Skin epidermis (tissue), 12 donors: ENCODE results near the gene TAGAP.
"Not testable (repeated sequence)": the region's sequence is repeated elsewhere in the genome, so short reads cannot be mapped to it uniquely, and the experiment has no call there.

Experiments
- H3K27ac ChIP-seq, 21 experiments: fragments of 200-600 bp; sonication (generic) in 11 of 21; one replicate each; pipeline ENCODE4 v1.5.0; 2020; ENCODE audit warnings: mild to moderate bottlenecking in 3 of 21, inconsistent platforms in 2 of 21, moderate library complexity in 2 of 21
- H3K4me3 ChIP-seq, 7 experiments: fragments of 200-600 bp; sonication (generic) in 2 of 7; one replicate each; pipeline ENCODE4 v1.5.0; 2020; ENCODE audit warnings: inconsistent platforms in 2 of 7, mild to moderate bottlenecking in 2 of 7, moderate library complexity in 1 of 7

The TAGAP gene

GRCh38 chr6:158989711-158990110 lies 55.1 kb downstream of the TAGAP start:
- not testable (repeated sequence) for H3K4me3 ChIP-seq, H3K27ac ChIP-seq

DNA sequence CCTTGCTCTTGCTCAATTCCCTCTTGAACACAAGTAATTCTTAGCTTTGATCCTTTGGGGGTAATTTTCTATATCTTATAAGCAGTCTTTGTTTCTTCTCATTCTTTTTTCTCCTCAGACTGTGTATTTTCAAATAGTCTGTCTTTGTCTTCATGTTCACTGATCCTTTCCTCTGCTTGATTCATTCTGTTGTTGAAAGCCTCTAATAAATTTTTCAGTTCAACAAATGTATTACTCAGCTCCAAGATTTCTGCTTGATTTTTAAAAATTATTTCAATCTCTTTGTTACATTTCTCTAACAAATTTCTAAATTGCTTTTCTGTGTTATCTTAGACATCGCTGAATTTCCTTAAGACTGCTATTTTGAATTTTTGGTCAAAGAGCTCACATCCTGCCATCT lies 56.3 kb downstream of the TAGAP start:
- Histone ChIP-seq H3K27ac (no peak overlapping the region), H3K4me3 (no peak overlapping the region)

- Histone ChIP-seq H3K4me3 (no peak overlapping the region), H3K27ac (no peak overlapping the region)
Measured at GRCh38 chr6:158987657-158988056, 57.1 kb downstream of the TAGAP start.
